Stimulated activated CD8-positive, alpha-beta memory T cell treated with anti-CD3 and anti-CD28 coated beads, Interleukin-7, amount 100 ng/mL, for 48 hours (primary cell): Measurements from ENCODE around the gene ACTL6B.
A peak's percentile ranks its signal among the peaks of the same experiment; 100 is the strongest.
"Not testable (repeated sequence)": the region's sequence is repeated elsewhere in the genome, so short reads cannot be mapped to it uniquely, and the experiment has no call there.

Experiments used
- DNase-seq, 2 donors: peaks; one replicate each; pipeline ENCODE4 v3.0.0-alpha.2; 2020; ENCODE audit warnings: low read depth in 1 of 2; ENCODE audit errors: extremely low read depth in 1 of 2

Gene ACTL6B

GRCh38 chr7:100671353-100672327, 15.4 kb upstream of the ACTL6B start:
- no peak for DNase-seq

DNA sequence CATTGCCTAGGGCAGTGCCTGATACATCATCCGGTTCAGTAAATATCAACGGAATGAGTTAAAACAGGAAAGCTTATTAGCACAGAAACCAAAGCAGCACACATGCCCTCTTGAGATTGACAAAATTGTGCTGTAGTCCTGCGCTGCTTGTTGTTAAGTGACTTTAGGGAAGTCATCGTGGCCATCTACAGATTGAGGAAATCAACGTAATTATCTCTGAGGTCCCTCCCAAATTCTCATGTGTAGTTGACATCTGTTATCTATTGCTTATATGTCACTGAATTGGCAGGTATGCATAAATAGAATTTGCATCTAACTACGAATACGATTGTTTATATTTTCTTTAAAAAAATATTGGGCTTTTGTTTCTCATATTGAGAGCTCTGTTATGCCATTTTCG, 13.8 kb upstream of the ACTL6B start:
- DNase-seq: no peak

DNA sequence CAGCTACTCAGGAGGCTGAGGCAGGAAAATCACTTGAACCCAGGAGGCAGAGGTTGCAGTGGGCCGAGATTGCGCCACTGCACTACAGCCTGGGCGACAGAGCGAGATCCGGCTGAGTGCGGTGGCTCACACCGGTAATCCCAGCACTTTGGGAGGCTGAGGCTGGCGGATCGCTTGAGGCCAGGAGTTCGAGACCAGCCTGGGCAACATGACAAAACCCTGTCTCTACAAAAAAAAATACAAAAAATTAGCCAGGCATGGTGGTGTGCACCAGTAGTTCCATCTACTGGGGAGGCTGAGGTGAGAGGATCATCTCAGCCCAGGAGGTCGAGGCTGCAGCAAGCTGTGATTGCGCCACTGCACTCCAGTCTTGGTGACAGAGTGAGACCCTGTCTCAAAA, 12.9 kb upstream of the ACTL6B start:
- not testable (repeated sequence) for DNase-seq

GRCh38 chr7:100668069-100668449, 11.8 kb upstream of the ACTL6B start:
- DNase-seq: no peak

DNA sequence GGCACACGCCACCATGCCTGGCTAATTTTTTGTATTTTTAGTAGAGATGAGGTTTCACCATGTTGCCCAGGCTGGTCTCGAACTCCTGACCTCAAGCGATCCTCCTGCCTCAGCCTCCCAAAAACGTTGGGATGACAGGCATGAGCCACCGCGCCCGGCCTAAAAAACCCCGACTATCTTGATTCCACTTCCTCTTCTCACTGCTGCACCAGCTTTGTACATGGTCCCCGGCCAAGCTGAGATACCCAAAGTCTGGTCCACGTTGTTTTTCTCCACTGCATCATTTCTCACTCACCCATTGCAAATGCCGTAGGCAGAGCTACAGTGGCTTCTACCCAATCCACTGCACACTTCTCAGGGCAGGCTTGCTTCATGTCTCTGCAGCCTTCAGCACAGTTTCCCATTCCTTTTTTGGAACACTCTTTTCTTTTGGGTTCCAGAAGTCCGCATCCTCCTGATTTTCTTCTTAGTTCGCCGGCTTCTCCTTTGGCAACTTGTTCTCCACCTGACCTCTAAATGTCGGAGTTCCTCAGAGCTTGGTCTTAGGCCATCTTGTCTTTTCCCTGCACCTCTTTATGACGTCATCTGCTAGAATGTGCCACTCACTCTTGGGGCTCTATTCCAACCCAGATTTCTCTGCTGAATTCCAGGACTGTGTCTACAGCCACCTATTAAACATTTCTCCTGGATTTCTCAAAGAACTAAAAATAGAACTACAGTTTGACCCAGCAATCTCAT, 11.3 kb upstream of the ACTL6B start:
- DNase-seq: no peak

- DNase-seq: no peak
These were observed 9.0 kb upstream of the ACTL6B start for GRCh38 chr7:100665168-100665726.

- DNase-seq: not testable (repeated sequence)
These were observed 6.0 kb upstream of the ACTL6B start for GRCh38 chr7:100662194-100662776.

- no peak for DNase-seq
These were observed 1.1 kb downstream of the ACTL6B start for GRCh38 chr7:100654908-100655831.

DNA sequence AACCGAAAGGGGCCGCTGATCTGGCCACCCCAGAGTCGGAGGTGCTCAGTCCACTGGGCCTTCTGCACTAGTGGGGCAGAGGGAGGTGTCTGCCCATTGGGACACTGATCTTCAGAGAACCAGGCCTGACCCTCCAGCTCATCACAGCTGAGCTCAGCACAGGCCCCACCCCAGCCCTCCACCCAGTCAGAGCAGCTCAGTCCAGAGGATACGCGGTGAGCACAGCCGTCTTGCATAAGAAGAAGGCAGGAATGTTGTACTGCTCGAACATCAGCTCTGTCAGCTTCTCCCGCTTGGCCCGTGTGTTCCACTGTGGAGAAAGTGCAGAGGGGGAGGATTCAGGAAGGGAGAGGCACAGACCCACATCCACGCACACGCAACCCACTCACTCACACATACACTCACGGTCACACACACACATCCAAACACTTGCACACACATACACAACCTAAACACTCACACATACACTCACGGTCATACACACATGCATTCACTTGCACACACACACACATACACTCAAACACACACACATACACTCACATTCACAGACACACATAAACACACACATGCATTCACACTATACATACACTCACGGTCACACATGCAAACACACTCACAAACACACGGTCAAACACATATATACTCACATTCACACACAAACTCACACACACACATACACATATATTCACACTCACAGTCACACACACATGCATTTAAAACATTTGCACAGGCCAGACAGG, 6.3 kb downstream of the ACTL6B start:
- DNase-seq: no peak

- DNase-seq: peak in 1 of 2 donors; percentile 34
These were observed 13.7 kb downstream of the ACTL6B start for GRCh38 chr7:100642534-100642907.

GRCh38 chr7:100641860-100642533, 14.3 kb downstream of the ACTL6B start:
- DNase-seq: no peak

GRCh38 chr7:100641463-100641859, 14.8 kb downstream of the ACTL6B start, which contains the start of gene TFR2:
Gene TFR2 (minus strand): TSS chr7:100641552. CDS start chr7:100641509, 43 bp downstream.
- no peak for DNase-seq

DNA sequence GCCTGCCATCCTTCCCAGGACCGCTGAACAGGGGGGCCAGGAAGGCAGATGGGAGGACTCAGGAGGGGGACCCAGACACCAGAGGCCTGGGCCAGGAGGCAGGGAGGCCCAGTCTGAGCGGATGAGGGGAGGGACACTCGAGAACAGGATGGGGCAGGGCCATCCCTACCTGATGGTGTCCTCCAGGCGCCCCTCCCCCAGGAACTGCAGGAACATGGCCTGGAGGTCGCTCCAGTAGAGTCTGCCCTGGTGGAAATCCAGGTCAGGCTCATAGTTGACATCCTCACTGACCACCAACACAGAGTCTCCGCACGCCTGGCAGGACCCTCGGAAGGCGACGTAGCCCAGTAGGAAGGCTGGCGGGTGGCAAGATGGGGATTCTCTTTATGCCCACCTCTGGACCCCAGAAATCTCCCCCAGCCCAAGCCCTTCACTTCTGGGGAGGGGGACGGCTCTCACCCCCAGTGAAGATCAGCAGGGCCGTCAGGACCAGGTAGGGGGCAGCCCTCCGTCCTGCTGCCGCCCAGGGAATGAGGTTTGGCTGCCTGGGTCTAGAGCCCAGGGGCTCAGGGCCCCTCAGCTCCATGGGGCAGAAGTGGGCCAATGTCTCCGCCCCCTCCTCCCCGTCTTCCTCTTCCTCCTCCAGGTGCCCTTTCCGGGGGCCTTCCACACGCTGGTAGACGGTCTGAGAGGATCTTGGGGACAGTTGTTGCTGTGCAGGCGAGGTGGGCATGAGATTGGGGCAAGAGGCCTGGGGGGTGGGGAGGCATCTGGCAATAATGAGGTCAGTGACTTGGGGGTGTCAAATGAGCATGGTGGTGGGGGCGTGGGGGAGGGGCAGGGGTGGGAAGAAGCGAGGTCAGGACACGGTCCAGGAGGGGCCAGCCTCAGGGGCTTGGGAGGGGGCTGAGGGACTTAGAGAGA, 15.5 kb downstream of the ACTL6B start:
- no peak for DNase-seq

GRCh38 chr7:100639995-100640516, 16.2 kb downstream of the ACTL6B start:
- DNase-seq: no peak

DNA sequence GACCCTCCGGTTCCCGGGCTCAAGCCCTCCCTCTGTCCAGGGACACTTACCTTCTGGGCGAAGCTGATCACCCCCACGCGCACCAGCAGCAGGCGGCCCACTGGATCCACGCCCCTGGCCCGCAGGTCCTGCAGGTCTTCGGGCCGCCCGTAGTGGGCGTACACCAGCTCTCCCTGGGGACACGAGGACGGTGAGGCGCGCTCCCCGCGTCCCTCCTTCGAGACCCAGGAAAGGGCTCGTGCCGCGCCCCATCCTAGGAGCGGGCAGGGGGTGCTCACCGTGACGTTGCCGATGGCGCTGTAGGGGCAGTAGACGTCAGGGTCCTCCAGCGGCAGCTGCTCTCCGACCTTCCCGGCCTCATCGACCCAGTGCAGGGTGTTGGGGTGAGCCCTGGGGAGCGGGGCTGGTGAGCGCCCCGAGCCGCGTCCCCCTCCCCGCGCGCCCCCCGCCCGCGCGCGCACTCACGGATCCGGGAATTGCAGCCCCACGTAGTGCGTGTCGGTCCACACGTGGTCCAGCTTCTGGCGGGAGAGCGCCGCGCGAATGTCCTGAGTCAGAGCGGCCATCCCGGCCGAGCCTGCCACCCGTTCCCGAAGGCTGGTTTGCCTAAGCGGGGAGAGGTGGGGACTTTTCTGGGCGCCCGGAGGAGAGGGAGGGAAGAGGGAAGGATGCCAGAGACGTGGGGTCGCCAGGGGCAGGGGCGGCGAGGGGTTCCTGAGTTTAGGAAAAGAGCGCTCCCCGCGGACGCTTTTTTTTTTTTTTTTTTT, 23.1 kb downstream of the ACTL6B start:
- DNase-seq: peak in 1 of 2 donors; percentile 49

- no peak for DNase-seq
These were observed 26.2 kb downstream of the ACTL6B start for GRCh38 chr7:100630066-100630465.
